OCI-LY3 (cell line): ENCODE results near the gene LRP1B.

ENCODE experiments used
- H2AFZ ChIP-seq: fragments of 200-600, 300-600 bp; shearing (Covaris generic); 2 replicates; pipeline ENCODE4 v1.6.0; 2014; ENCODE audit warnings: antibody characterized with exemption, low read depth, low read length
- H3K27ac ChIP-seq: fragments of 200-600, 300-600 bp; sonication (generic); 2 replicates; pipeline ENCODE4 v1.5.1; 2014; ENCODE audit warnings: mild to moderate bottlenecking, low read length, moderate library complexity, mixed read lengths
- H3K27me3 ChIP-seq: fragments of 200-600, 300-600 bp; sonication (generic); 2 replicates; pipeline ENCODE4 v1.6.1; 2014; ENCODE audit warnings: low read depth, low read length, mixed read lengths
- H3K36me3 ChIP-seq: fragments of 200-600, 300-600 bp; sonication (generic); replicated peaks from 2 replicates; pipeline ENCODE3; 2014; ENCODE audit warnings: low read depth, low read length, mixed read lengths
- H3K4me1 ChIP-seq: fragments of 300-600, 200-600 bp; sonication (generic); 2 replicates; pipeline ENCODE4 v1.6.1; 2014; ENCODE audit warnings: low read length, mixed read lengths
- H3K4me2 ChIP-seq: fragments of 200-600, 300-600 bp; sonication (generic); 2 replicates; pipeline ENCODE4 v1.6.1; 2014; ENCODE audit warnings: low read length, mixed read lengths
- H3K4me3 ChIP-seq: fragments of 300-600, 200-600 bp; sonication (generic); 2 replicates; pipeline ENCODE4 v1.5.1; 2014; ENCODE audit warnings: antibody characterized with exemption, mild to moderate bottlenecking, low read length, moderate library complexity
- H3K79me2 ChIP-seq: fragments of 300-600, 200-600 bp; shearing (Covaris generic); 2 replicates; pipeline ENCODE4 v1.6.1; 2014; ENCODE audit warnings: mild to moderate bottlenecking, low read length, mixed read lengths
- H3K9ac ChIP-seq: fragments of 300-600, 200-600 bp; shearing (Covaris generic); 2 replicates; pipeline ENCODE4 v1.6.0; 2014; ENCODE audit warnings: mild to moderate bottlenecking, low read length, moderate library complexity
- H3K9me3 ChIP-seq: fragments of 200-600, 300-600 bp; shearing (Covaris generic); 2 replicates; pipeline ENCODE4 v1.6.1; 2014; ENCODE audit warnings: low read length, mixed read lengths; ENCODE audit not compliant: insufficient read depth
- H4K20me1 ChIP-seq: fragments of 200-600, 300-600 bp; sonication (generic); 2 replicates; pipeline ENCODE4 v1.6.1; 2016; ENCODE audit warnings: low read length, mixed read lengths; ENCODE audit not compliant: insufficient read depth
- EZH2phosphoT487 ChIP-seq: fragments of 200-600 bp; shearing (Covaris generic); IDR thresholded peaks from 2 replicates; pipeline ENCODE4 v1.6.1; 2018; ENCODE audit warnings: antibody characterized with exemption, mixed run types, low read depth
- TF ChIP-seq, protein P1 (sequence below): fragments of 200-600, 300-600 bp; sonication (generic); IDR thresholded peaks from 2 replicates; pipeline ENCODE4 v1.5.1; 2014; ENCODE audit warnings: antibody characterized with exemption, low read length, low read depth

Gene LRP1B

DNA sequence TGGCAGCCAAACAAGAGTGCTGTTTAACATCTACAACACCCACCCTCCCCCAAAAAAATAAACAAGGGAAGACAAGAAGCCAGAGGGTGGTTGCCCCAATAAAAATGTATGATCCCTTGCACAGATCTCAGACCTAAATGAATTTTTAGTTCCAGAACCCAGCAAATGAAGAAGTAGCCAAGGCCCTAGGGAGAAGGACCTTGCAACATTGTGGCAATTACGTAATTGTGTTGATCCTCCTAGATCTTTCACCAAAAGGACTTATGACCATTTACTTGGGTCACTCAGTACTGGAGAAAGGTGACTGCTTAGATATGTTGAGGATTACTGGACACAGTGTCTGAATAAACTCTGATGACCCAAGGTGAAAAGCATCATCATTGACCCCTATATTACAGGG, 1393.8 kb downstream of the LRP1B start:
- Histone ChIP-seq H3K27ac (no peak overlapping the region), H2AFZ (no peak overlapping the region), H3K9ac (no peak overlapping the region), H3K27me3 (no peaks in the 10 kb centered on the region), H3K79me2 (no peaks in the 10 kb centered on the region), H3K36me3 (no peaks in the 10 kb centered on the region), H3K4me2 (no peak overlapping the region), H3K4me1 (no peaks in the 10 kb centered on the region), H3K4me3 (no peak overlapping the region), H3K9me3 (no peaks in the 10 kb centered on the region), H4K20me1 (no peaks in the 10 kb centered on the region)
- no peak for TF ChIP-seq EZH2phosphoT487
- TF ChIP-seq, protein P1, sequence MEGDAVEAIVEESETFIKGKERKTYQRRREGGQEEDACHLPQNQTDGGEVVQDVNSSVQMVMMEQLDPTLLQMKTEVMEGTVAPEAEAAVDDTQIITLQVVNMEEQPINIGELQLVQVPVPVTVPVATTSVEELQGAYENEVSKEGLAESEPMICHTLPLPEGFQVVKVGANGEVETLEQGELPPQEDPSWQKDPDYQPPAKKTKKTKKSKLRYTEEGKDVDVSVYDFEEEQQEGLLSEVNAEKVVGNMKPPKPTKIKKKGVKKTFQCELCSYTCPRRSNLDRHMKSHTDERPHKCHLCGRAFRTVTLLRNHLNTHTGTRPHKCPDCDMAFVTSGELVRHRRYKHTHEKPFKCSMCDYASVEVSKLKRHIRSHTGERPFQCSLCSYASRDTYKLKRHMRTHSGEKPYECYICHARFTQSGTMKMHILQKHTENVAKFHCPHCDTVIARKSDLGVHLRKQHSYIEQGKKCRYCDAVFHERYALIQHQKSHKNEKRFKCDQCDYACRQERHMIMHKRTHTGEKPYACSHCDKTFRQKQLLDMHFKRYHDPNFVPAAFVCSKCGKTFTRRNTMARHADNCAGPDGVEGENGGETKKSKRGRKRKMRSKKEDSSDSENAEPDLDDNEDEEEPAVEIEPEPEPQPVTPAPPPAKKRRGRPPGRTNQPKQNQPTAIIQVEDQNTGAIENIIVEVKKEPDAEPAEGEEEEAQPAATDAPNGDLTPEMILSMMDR = no peak

DNA sequence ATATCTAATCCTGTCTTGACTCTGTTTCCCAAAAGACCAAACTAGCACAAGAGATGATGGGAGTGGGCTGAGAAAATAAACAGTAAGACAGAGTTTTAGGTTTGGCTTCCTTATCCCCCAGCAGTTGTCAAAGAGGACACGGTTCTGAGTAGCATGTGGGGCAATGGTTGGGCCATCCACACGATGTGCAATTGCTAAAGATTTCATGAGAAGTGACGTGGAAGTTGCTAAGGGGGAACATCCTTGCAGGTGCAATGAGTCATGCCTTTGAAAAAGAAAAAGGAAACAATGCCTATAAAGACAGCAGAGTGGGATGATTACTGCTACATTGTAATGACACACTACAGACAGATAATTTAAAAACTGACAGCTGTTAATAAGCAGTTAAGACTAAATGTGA, 1395.8 kb downstream of the LRP1B start:
- Histone ChIP-seq H3K4me1 (no peaks in the 10 kb centered on the region), H3K36me3 (no peaks in the 10 kb centered on the region), H3K4me3 (no peak overlapping the region), H3K27ac (no peak overlapping the region), H3K9ac (no peak overlapping the region), H3K79me2 (no peaks in the 10 kb centered on the region), H2AFZ (no peak overlapping the region; the same call in 1 of the 2 replicates), H3K4me2 (no peak overlapping the region), H4K20me1 (no peaks in the 10 kb centered on the region), H3K9me3 (no peaks in the 10 kb centered on the region), H3K27me3 (no peaks in the 10 kb centered on the region)
- no peak for TF ChIP-seq EZH2phosphoT487
- TF ChIP-seq, protein P1 = no peak

DNA sequence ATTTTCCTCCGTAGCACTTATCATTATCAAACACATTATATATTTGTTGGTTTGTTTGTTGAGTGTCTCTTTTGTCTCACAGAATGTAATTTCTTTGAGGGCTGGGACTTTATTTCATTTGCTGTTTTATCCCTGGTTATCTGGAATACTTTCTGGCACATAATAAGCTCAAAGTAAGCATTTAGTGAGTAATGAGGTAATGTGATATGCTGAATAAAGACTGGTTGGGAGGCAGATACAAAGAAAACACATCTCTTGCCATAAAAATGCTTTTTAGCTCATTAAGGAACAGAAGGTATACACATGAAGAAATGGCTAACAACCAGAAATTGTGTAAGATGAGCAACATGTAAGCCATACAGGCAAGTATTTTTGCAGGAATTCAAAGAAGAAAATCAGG, 1411.8 kb downstream of the LRP1B start:
- no peak overlapping the region for H2AFZ ChIP-seq
- no peaks in the 10 kb centered on the region for H3K36me3 ChIP-seq
- no peaks in the 10 kb centered on the region for H3K4me1 ChIP-seq
- H3K9me3 ChIP-seq = no peaks in the 10 kb centered on the region
- no peak for TF ChIP-seq EZH2phosphoT487
- TF ChIP-seq, protein P1 = no peak
- H3K27me3 ChIP-seq = no peaks in the 10 kb centered on the region
- H3K4me2 ChIP-seq = no peak overlapping the region
- H4K20me1 ChIP-seq = no peaks in the 10 kb centered on the region
- H3K4me3 ChIP-seq = no peak overlapping the region
- H3K27ac ChIP-seq = no peak overlapping the region
- H3K9ac ChIP-seq = no peak overlapping the region
- H3K79me2 ChIP-seq = no peaks in the 10 kb centered on the region

DNA sequence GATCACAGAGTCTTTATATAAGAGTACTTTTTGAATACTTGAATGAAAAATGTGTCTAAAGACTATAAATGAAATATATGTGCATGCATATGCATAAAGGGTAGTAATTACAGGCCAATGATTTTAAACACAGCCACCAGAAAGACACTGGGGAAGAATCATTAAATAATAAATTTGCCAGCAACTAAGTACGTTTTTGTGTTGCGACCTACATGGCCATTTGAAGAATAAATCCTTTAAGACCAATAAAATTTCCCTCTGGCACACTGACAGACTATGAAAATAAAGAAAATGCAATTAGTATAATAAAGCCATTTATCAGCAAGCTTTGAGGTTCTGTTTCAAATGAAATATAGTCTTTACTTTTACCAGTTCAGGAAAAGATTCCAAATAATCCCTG, 1413.3 kb downstream of the LRP1B start:
- Histone ChIP-seq H3K9me3 (no peaks in the 10 kb centered on the region), H3K79me2 (no peaks in the 10 kb centered on the region), H3K4me3 (no peak overlapping the region), H4K20me1 (no peaks in the 10 kb centered on the region), H3K4me1 (no peaks in the 10 kb centered on the region), H2AFZ (no peak overlapping the region), H3K9ac (no peak overlapping the region), H3K27ac (no peak overlapping the region), H3K4me2 (no peak overlapping the region), H3K27me3 (no peaks in the 10 kb centered on the region), H3K36me3 (no peaks in the 10 kb centered on the region)
- TF ChIP-seq, protein P1 = no peak
- TF ChIP-seq EZH2phosphoT487 = no peak
